RCC 7860 (cell line): ENCODE data around the gene CAPRIN2.

ENCODE experiments used
- DNase-seq: peaks from one replicate; pipeline ENCODE4 v3.0.0-alpha.2; 2015; ENCODE audit warnings: low spot score
- FAIRE-seq: peaks from 2 replicates; lab custom pipeline; 2012; peaks lifted over from hg19 to GRCh38; lab: Jason Lieb, UNC

CAPRIN2 gene

GRCh38 chr12:30701056-30701455, 53.7 kb downstream of the CAPRIN2 start:
- FAIRE-seq (no peak), DNase-seq (no peak)

- no peak for FAIRE-seq
- DNase-seq, result no peak
Measured at GRCh38 chr12:30700216-30700900, 54.4 kb downstream of the CAPRIN2 start.

- no peak for DNase-seq
- FAIRE-seq, result no peak
Measured at GRCh38 chr12:30698346-30698745, 56.4 kb downstream of the CAPRIN2 start.

GRCh38 chr12:30696943-30697342, 57.8 kb downstream of the CAPRIN2 start:
- FAIRE-seq, result no peak
- DNase-seq, result no peak

GRCh38 chr12:30696486-30696885, 58.3 kb downstream of the CAPRIN2 start:
- DNase-seq, result no peak
- no peak for FAIRE-seq

- DNase-seq, result no peak
- FAIRE-seq, result no peak
Measured at GRCh38 chr12:30696103-30696408, 58.7 kb downstream of the CAPRIN2 start.

- DNase-seq, result peak; percentile 80
- FAIRE-seq, result peak; percentile 60
Measured at GRCh38 chr12:30695199-30696102, 59.3 kb downstream of the CAPRIN2 start, which contains the start of gene IPO8. Gene IPO8 (minus strand): TSS chr12:30695869. CDS start chr12:30695647, 222 bp downstream.

GRCh38 chr12:30694412-30695198, 60.1 kb downstream of the CAPRIN2 start:
- FAIRE-seq, result no peak
- DNase-seq, result peak; percentile 11

- DNase-seq, result no peak
Measured at GRCh38 chr12:30692470-30692869, 62.3 kb downstream of the CAPRIN2 start.

GRCh38 chr12:30691122-30691879, 63.5 kb downstream of the CAPRIN2 start:
- peak; percentile 60 for DNase-seq
- peak; percentile 77 for FAIRE-seq

More at GRCh38 chr12:30692470-30692869, 62.3 kb downstream of the CAPRIN2 start:
- no peak for FAIRE-seq

- no peak for DNase-seq
- FAIRE-seq, result no peak
Measured at GRCh38 chr12:30687265-30687986, 67.3 kb downstream of the CAPRIN2 start.

GRCh38 chr12:30679241-30679640, 75.5 kb downstream of the CAPRIN2 start:
- FAIRE-seq (no peak), DNase-seq (no peak)

- no peak for FAIRE-seq
Measured at GRCh38 chr12:30678221-30678620, 76.5 kb downstream of the CAPRIN2 start.

GRCh38 chr12:30661210-30661609, 93.5 kb downstream of the CAPRIN2 start:
- FAIRE-seq (peak; percentile 71), DNase-seq (peak; percentile 18)

More at GRCh38 chr12:30678221-30678620, 76.5 kb downstream of the CAPRIN2 start:
- DNase-seq, result no peak
